Body of pancreas (tissue), 4 donors: Measurements from ENCODE around the gene MMP24.

Source experiments
- POLR2A ChIP-seq, 3 donors: fragments of 450-650 bp; IDR thresholded peaks; one replicate each; pipeline ENCODE4 v1.6.1; 2016; ENCODE audit warnings: antibody characterized with exemption in 3 of 3, mild to moderate bottlenecking in 2 of 3
- TF ChIP-seq, protein P1 (sequence below), 7 experiments: fragments of 450-650 bp in 4 of 7; fragments of 200-600 bp in 3 of 7; sonication (generic) in 3 of 7; IDR thresholded peaks; one replicate each; pipeline ENCODE4 v1.5.1; 2016 to 2019; ENCODE audit warnings: antibody characterized with exemption in 7 of 7

DNA sequence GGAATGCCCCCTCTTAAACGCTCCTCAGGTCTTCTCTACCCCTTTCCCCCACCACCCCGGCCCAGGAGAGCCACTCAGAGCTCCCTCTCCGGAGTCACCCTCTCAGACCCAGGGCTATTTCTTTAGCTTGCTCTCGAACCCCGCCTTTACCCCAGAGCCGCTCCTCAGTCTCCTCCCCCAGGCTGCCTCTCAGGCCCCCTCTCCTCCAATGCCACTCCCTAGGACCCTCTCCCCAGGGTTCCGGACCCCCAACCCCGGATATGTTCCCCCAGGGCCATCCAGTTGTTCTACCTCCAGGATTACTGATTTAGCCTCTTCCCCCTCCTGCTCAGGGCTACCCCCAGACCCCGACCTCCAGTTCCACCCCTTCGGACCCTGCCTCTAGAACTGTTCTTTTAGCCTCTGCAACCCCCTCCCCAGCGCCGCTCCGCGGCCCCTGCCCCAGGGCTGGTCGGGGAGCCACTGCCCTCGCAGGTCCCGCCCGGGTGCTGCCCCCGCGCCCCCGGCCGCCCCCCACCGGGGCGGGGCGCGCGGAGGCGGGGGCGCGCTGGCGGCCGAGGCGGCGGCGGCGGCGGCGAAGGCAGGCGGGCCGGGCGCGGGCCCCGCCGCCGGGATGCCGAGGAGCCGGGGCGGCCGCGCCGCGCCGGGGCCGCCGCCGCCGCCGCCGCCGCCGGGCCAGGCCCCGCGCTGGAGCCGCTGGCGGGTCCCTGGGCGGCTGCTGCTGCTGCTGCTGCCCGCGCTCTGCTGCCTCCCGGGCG, at the start of gene MMP24:
- TF ChIP-seq, protein P1, sequence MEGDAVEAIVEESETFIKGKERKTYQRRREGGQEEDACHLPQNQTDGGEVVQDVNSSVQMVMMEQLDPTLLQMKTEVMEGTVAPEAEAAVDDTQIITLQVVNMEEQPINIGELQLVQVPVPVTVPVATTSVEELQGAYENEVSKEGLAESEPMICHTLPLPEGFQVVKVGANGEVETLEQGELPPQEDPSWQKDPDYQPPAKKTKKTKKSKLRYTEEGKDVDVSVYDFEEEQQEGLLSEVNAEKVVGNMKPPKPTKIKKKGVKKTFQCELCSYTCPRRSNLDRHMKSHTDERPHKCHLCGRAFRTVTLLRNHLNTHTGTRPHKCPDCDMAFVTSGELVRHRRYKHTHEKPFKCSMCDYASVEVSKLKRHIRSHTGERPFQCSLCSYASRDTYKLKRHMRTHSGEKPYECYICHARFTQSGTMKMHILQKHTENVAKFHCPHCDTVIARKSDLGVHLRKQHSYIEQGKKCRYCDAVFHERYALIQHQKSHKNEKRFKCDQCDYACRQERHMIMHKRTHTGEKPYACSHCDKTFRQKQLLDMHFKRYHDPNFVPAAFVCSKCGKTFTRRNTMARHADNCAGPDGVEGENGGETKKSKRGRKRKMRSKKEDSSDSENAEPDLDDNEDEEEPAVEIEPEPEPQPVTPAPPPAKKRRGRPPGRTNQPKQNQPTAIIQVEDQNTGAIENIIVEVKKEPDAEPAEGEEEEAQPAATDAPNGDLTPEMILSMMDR (IDR thresholded peaks at IDR 0.05) = no peak
- TF ChIP-seq POLR2A (IDR thresholded peaks at IDR 0.05) = no peak
